Measurements from ENCODE around the gene FGFR3.

DNA sequence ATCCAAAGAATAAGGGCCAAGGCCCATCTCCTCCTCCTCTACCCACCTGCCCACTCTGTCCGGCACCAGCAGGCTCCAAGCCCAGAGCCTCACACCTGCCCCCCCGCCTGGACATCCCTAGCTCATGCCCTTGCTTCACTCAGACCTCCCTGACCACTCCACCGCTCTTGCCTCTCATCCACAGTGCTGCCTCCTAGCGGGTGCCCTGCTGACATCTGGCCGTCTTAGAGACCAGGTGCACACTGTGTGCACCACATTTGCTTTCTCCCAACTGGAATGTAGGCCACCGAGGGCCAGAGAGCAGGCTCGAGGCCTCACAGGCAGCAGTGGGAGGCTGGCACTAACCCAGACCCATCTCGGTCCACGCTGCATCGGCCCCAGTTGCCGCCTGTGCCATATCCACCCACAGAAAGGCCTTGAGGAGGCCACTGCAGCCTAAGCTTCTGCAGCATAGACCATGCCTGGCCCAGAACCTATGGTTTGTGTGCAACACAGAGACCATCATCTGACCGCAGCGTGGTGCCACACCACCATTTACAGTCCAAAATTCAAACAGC lies 49.3 kb downstream of the FGFR3 start:
- TF ChIP-seq POLR2AphosphoS5 (IDR thresholded peaks at IDR 0.05; ENCODE audit: low read depth, low read length) (peak; percentile 18; the same call in 1 of the 2 replicates), POLR2A (IDR thresholded peaks at IDR 0.05; ENCODE audit: low read depth, low read length) (no peak)

Data from GM12892 (cell line).